Measurements from ENCODE around the gene NCAM1. TPM values are rescaled to one million over a fixed set of nuclear protein-coding genes. Genes with fewer than 3 reads are reported as not detected.

NCAM1 gene
- total and polyA plus RNA-seq, 2 experiments from 2014 or later: 0.76 to 1.6 TPM

GRCh38 chr11:112971827-112972226 is 10.6 kb downstream of the NCAM1 start (continued):
- no peak for TF ChIP-seq ZNF462 (CRISPR knock-in tag; IDR thresholded peaks at IDR 0.05)
- TF ChIP-seq CREB1 (CRISPR knock-in tag; IDR thresholded peaks at IDR 0.05; ENCODE audit: low read depth): no peak
- no peak for TF ChIP-seq EZH2 (IDR thresholded peaks at IDR 0.05; ENCODE audit: low read depth, unreplicated experiment)
- no peak for TF ChIP-seq ZNF114 (CRISPR knock-in tag; IDR thresholded peaks at IDR 0.05)

DNA sequence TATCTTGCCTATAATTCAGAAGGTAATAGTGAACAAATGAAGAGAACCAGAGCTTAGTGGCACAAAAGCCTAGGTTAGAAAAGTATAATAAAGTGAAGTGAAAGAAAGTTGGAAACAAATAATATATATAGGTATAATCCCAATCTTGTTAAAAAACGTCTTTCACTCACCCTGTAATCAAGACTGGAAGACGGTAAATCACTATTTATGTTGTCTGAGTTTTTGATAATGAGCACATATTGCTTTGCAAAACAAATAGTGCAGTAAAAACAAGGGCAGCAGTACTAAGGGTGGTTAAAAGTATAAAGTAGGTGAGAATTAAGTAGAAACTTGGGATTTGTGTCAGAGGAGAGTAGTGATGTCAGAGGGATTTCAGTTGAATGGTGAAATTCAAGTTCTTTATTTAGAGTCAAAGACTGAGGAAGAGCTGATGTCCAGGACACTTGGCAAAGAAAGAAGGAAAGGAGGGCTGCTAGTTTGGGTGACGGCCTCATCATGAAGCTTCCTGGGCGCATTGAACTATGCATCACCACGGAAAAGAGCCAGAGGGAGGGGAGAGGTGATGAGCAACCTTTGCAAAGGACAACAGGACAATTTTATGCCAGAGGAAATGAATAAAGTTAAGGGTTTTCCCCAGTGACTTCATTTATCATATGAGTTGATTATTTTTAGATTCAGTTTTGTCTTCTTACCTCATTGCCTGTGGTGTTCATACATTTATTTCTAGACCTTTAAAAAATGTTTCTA is 11.4 kb downstream of the NCAM1 start:
- no peaks in the 10 kb centered on the region for H3K9me2 ChIP-seq (ENCODE audit: insufficient read depth)
- H3F3A ChIP-seq (replicated peaks; ENCODE audit: low read depth): no peaks in the 10 kb centered on the region
- H3K79me2 ChIP-seq (replicated peaks; ENCODE audit: insufficient read depth): no peaks in the 10 kb centered on the region
- DNase-seq (ENCODE audit: low spot score) (no peak), ATAC-seq (no peak)
- H3K4me1 ChIP-seq (ENCODE audit: insufficient read depth): peaks cover 15% of the 10 kb centered on the region
- Mint-ChIP-seq H3K4me3 (no peak overlapping the region), H3K27ac (no peak overlapping the region), H3K9me3 (no peaks in the 10 kb centered on the region), H3K36me3 (ENCODE audit: low read depth) (no peaks in the 10 kb centered on the region), H3K27me3 (ENCODE audit: insufficient read depth, low read depth, poor library complexity) (no peaks in the 10 kb centered on the region), H3K4me1 (peaks cover 10% of the 10 kb centered on the region)
- H2AFZ ChIP-seq: no peak overlapping the region
- no peak overlapping the region for H3K4me3 ChIP-seq
- H3K4me2 ChIP-seq: no peak overlapping the region
- H3K36me3 ChIP-seq (ENCODE audit: insufficient read depth): no peaks in the 10 kb centered on the region
- H3K27me3 ChIP-seq (ENCODE audit: insufficient read depth): no peaks in the 10 kb centered on the region
- no peaks in the 10 kb centered on the region for H4K20me1 ChIP-seq (replicated peaks; ENCODE audit: insufficient read depth)
- no peak overlapping the region for H3K27ac ChIP-seq (ENCODE audit: low read depth)
- TF ChIP-seq POLR2AphosphoS5 (IDR thresholded peaks at IDR 0.05; ENCODE audit: low read depth): no peak
- no peak for TF ChIP-seq CREB1 (CRISPR knock-in tag; IDR thresholded peaks at IDR 0.05; ENCODE audit: low read depth)
- TF ChIP-seq NANOG (IDR thresholded peaks at IDR 0.05; ENCODE audit: borderline replicate concordance): no peak
- no peak for TF ChIP-seq EZH2phosphoT487 (IDR thresholded peaks at IDR 0.05; ENCODE audit: unreplicated experiment)
- TF ChIP-seq, protein P1, sequence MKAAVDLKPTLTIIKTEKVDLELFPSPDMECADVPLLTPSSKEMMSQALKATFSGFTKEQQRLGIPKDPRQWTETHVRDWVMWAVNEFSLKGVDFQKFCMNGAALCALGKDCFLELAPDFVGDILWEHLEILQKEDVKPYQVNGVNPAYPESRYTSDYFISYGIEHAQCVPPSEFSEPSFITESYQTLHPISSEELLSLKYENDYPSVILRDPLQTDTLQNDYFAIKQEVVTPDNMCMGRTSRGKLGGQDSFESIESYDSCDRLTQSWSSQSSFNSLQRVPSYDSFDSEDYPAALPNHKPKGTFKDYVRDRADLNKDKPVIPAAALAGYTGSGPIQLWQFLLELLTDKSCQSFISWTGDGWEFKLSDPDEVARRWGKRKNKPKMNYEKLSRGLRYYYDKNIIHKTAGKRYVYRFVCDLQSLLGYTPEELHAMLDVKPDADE (IDR thresholded peaks at IDR 0.05): no peak
- TF ChIP-seq, protein P2, sequence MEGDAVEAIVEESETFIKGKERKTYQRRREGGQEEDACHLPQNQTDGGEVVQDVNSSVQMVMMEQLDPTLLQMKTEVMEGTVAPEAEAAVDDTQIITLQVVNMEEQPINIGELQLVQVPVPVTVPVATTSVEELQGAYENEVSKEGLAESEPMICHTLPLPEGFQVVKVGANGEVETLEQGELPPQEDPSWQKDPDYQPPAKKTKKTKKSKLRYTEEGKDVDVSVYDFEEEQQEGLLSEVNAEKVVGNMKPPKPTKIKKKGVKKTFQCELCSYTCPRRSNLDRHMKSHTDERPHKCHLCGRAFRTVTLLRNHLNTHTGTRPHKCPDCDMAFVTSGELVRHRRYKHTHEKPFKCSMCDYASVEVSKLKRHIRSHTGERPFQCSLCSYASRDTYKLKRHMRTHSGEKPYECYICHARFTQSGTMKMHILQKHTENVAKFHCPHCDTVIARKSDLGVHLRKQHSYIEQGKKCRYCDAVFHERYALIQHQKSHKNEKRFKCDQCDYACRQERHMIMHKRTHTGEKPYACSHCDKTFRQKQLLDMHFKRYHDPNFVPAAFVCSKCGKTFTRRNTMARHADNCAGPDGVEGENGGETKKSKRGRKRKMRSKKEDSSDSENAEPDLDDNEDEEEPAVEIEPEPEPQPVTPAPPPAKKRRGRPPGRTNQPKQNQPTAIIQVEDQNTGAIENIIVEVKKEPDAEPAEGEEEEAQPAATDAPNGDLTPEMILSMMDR (conservative IDR thresholded peaks at IDR 0.05; ENCODE audit: low read depth in 2 of 2): no peak
- TF ChIP-seq STAT1 (IDR thresholded peaks at IDR 0.05; ENCODE audit: unreplicated experiment): no peak
- no peak for TF ChIP-seq EZH2 (IDR thresholded peaks at IDR 0.05; ENCODE audit: low read depth, unreplicated experiment)
